Ovary (tissue), 9 donors: ENCODE measurements around the gene EYA2. TPM values are rescaled to one million over a fixed set of nuclear protein-coding genes. Genes with fewer than 3 reads are reported as not detected.

Source experiments
- DNase-seq, 5 donors: peaks; one replicate each; pipeline ENCODE4 v3.0.0-alpha.2; 2019 to 2020
- H3K27ac ChIP-seq, 2 donors: fragments of 200-600 bp; one replicate each; pipeline versions ENCODE4 v1.5.1 to v1.8.0; 2019 to 2022
- H3K27me3 ChIP-seq: fragments of 200-600 bp; one replicate; pipeline ENCODE4 v1.8.0; 2022
- H3K36me3 ChIP-seq: fragments of 200-600 bp; sonication (generic); one replicate; pipeline ENCODE4 v1.5.1; 2019
- H3K4me1 ChIP-seq: one replicate; pipeline ENCODE4 v1.8.1; 2013; ENCODE audit warnings: mild to moderate bottlenecking, moderate library complexity; ENCODE audit not compliant: insufficient read depth
- H3K4me3 ChIP-seq: fragments of 200-600 bp; sonication (generic); one replicate; pipeline ENCODE4 v1.5.1; 2017
- H3K9me3 ChIP-seq, 2 donors: fragments of 200-600 bp in 1 of 2; sonication (generic) in 1 of 2; one replicate each; pipeline versions ENCODE4 v1.5.1 to v1.8.1; 2013 to 2019; ENCODE audit warnings: mild to moderate bottlenecking in 1 of 2, moderate library complexity in 1 of 2
- EP300 ChIP-seq: sonication (generic); formaldehyde crosslinking; IDR thresholded peaks from one replicate; pipeline ENCODE4 v1.6.1; 2017; ENCODE audit warnings: antibody characterized with exemption
- POLR2A ChIP-seq: fragments of 450-650 bp; IDR thresholded peaks from one replicate; pipeline ENCODE4 v1.6.1; 2017; ENCODE audit warnings: antibody characterized with exemption, mild to moderate bottlenecking, moderate library complexity
- WGBS, 3 donors: extraction: QIAGEN DNeasy Blood & Tissue Kit in 1 of 3; methylation state at CpG; one replicate each; pipeline versions ENCODE4 v1.1.5 to v1.1.7; 2013 to 2017; 5-methylcytosine and 5-hydroxymethylcytosine counted together
- intact Hi-C, 4 donors: fragments of 100-400 bp; cut with DNase I; formaldehyde crosslinking; loops; one replicate each; pipeline versions ENCODE4 v1.11.0 to v1.15.1; 2022 to 2023
- polyA plus RNA-seq, 2 donors: library from polyadenylated mRNA; stranded (reverse); fragments of 200-250 nt in 1 of 2; fragments of 350-450 nt in 1 of 2; fragmentation: Illumina TruSeq in 1 of 2; extraction: RNeasy Lipid Tissue Mini Kit (QIAGEN cat#74804) in 1 of 2; gene quantifications; one replicate each; pipeline ENCODE4 v1.2.3, GENCODE V29; 2013 to 2014
- total RNA-seq, 7 donors: library from RNA; depleted of rRNA in 2 of 7; stranded (reverse); fragments of >200 nt in 2 of 7; fragmentation: NEBNext Ultra II Directional in 3 of 7; extraction: Animal tissue kit (Norgen Biotek cat#: 25700) in 3 of 7; gene quantifications; one replicate each; pipeline versions ENCODE4 v1.1.0 to v1.2.4, GENCODE V29; 2016 to 2023
- TF ChIP-seq, protein P1 (sequence below), 3 donors: fragments of 450-650 bp in 2 of 3; fragments of 200-600 bp in 1 of 3; IDR thresholded peaks; one replicate each; pipeline versions ENCODE4 v1.5.1 to v1.8.0; 2016 to 2022; ENCODE audit warnings: antibody characterized with exemption in 3 of 3, mild to moderate bottlenecking in 1 of 3
- donor health status: DM: no; HTN: no; CAD: no; lungs with moderate emphysema.
- donor health status: DM: no; HTN: no; CAD: no.
- donor health status: Bipolar disorder and iron deficiency.
- donor health status: DM: yes; HTN: yes; CAD: no.
- donor health status: DM: no; HTN: no; CAD: no.
- donor health status: DM: yes; HTN: yes; CAD: no.

The EYA2 gene
- total and polyA plus RNA-seq, 9 donors: 0.18 to 7.6 (median 1.7) TPM

DNA sequence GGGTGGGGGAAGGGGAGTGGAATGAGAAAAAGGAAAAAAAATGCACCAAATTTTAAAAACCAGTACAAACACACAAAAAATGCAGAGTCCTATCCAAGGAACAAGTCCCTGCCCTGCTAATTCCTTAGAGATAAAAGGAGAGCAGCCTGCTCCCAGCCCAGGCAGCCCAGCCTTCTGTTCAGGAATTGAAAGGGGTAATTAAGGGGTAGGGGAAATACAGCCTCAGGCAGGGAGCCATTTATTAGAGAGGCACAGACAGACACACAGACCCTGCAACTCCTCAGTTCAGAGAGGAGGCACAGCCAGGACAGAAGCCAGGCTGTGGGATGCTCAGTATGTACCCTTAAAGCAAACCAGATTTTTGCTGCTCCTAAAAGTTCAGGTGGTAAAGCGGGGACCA, 137.2 kb downstream of the EYA2 start:
- H3K27me3 ChIP-seq: no peaks in the 10 kb centered on the region
- H3K27ac ChIP-seq: no peak overlapping the region
- 64 to 81% (median 74%) methylated on average over 1 of the region's 1 CpG for WGBS, 3 donors
- H3K4me3 ChIP-seq: no peak overlapping the region
- no peaks in the 10 kb centered on the region for H3K4me1 ChIP-seq
- H3K36me3 ChIP-seq: no peaks in the 10 kb centered on the region
- DNase-seq: no peak
- intact Hi-C loops: no loop called here
- no peaks in the 10 kb centered on the region for H3K9me3 ChIP-seq
- TF ChIP-seq EP300: no peak
- TF ChIP-seq POLR2A: no peak
- TF ChIP-seq, protein P1, sequence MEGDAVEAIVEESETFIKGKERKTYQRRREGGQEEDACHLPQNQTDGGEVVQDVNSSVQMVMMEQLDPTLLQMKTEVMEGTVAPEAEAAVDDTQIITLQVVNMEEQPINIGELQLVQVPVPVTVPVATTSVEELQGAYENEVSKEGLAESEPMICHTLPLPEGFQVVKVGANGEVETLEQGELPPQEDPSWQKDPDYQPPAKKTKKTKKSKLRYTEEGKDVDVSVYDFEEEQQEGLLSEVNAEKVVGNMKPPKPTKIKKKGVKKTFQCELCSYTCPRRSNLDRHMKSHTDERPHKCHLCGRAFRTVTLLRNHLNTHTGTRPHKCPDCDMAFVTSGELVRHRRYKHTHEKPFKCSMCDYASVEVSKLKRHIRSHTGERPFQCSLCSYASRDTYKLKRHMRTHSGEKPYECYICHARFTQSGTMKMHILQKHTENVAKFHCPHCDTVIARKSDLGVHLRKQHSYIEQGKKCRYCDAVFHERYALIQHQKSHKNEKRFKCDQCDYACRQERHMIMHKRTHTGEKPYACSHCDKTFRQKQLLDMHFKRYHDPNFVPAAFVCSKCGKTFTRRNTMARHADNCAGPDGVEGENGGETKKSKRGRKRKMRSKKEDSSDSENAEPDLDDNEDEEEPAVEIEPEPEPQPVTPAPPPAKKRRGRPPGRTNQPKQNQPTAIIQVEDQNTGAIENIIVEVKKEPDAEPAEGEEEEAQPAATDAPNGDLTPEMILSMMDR (IDR thresholded peaks at IDR 0.05): no peak

GRCh38 chr20:47032933-47033578, 138.4 kb downstream of the EYA2 start:
- intact Hi-C loops: no loop called here
- DNase-seq: no peak
- Histone ChIP-seq H3K27me3 (no peaks in the 10 kb centered on the region), H3K4me3 (no peak overlapping the region), H3K36me3 (no peaks in the 10 kb centered on the region), H3K9me3 (no peaks in the 10 kb centered on the region), H3K27ac (no peak overlapping the region), H3K4me1 (no peaks in the 10 kb centered on the region)
- TF ChIP-seq, protein P1 (IDR thresholded peaks at IDR 0.05): no peak
- TF ChIP-seq EP300 (no peak), POLR2A (no peak)
- 56 to 71% (median 56%) methylated on average over 8 of the region's 8 CpGs for WGBS, 3 donors

- Histone ChIP-seq H3K9me3 (no peaks in the 10 kb centered on the region), H3K36me3 (no peaks in the 10 kb centered on the region), H3K4me3 (no peak overlapping the region), H3K27me3 (no peaks in the 10 kb centered on the region), H3K27ac (no peak overlapping the region), H3K4me1 (no peaks in the 10 kb centered on the region)
- no peak for TF ChIP-seq EP300
- no peak for TF ChIP-seq POLR2A
- TF ChIP-seq, protein P1 (IDR thresholded peaks at IDR 0.05): no peak
- intact Hi-C loops: no loop called here
- DNase-seq: no peak
These were observed 139.0 kb downstream of the EYA2 start for GRCh38 chr20:47033665-47034064.

GRCh38 chr20:47035026-47035590, 140.5 kb downstream of the EYA2 start:
- H3K36me3 ChIP-seq: no peaks in the 10 kb centered on the region
- H3K4me3 ChIP-seq: no peak overlapping the region
- intact Hi-C loops: no loop called here
- no peaks in the 10 kb centered on the region for H3K27me3 ChIP-seq
- TF ChIP-seq, protein P1 (IDR thresholded peaks at IDR 0.05): no peak
- no peak for TF ChIP-seq EP300
- TF ChIP-seq POLR2A: no peak
- H3K4me1 ChIP-seq: no peaks in the 10 kb centered on the region
- H3K9me3 ChIP-seq: no peaks in the 10 kb centered on the region
- WGBS, 3 donors: 71 to 74% (median 71%) methylated on average over 10 of the region's 10 CpGs
- no peak overlapping the region for H3K27ac ChIP-seq
- no peak for DNase-seq
